GM13977 (cell line): Measurements from ENCODE around the gene CCDC107.
A peak's percentile ranks its signal among the peaks of the same experiment; 100 is the strongest.

ENCODE experiments used
- DNase-seq: peaks from one replicate; pipeline ENCODE4 v3.0.0; 2012; ENCODE audit warnings: low spot score
- CTCF ChIP-seq: IDR thresholded peaks from 2 replicates; pipeline ENCODE4 v1.5.1; 2012; ENCODE audit warnings: mild to moderate bottlenecking, control low read depth; ENCODE audit not compliant: insufficient read depth; ENCODE audit errors: extremely low read depth, missing control alignments
- in situ Hi-C: fragments of 300-500 bp; cut with MboI; formaldehyde crosslinking; loops from one replicate; pipeline ENCODE4 v1.12.0; 2022; ENCODE audit warnings: low sequenced_read_pairs, low pct_unique_long_range_greater_than_20kb, mixed read lengths, inconsistent platforms; ENCODE audit not compliant: unreplicated experiment

CCDC107 gene

GRCh38 chr9:35650341-35651158, 7.5 kb upstream of the CCDC107 start, which contains the start of gene SIT1:
Gene SIT1 (minus strand): TSS chr9:35650931. CDS start chr9:35650853, 78 bp downstream.
- in situ Hi-C loops, result no loop called here
- TF ChIP-seq CTCF, result no peak
- peak; percentile 43 for DNase-seq

GRCh38 chr9:35651956-35652828, 5.9 kb upstream of the CCDC107 start:
- no peak for DNase-seq
- in situ Hi-C loops, result no loop called here
- TF ChIP-seq CTCF, result no peak

- no peak for DNase-seq
- no peak for TF ChIP-seq CTCF
- in situ Hi-C loops, result no loop called here
Observed at GRCh38 chr9:35652829-35653209, 5.3 kb upstream of the CCDC107 start.

- TF ChIP-seq CTCF, result no peak
- in situ Hi-C loops, result no loop called here
- no peak for DNase-seq
Observed at GRCh38 chr9:35653611-35654010, 4.5 kb upstream of the CCDC107 start.

GRCh38 chr9:35656348-35656747, 1.7 kb upstream of the CCDC107 start:
- no peak for TF ChIP-seq CTCF
- DNase-seq, result no peak
- in situ Hi-C loops, result no loop called here

- TF ChIP-seq CTCF, result no peak
- peak; percentile 11 for DNase-seq
- in situ Hi-C loops, result no loop called here
Observed at GRCh38 chr9:35656831-35657545, 1.1 kb upstream of the CCDC107 start.
